SK-N-SH treated with all-trans-retinoic acid at 6 μM for 48 hours (cell line): ENCODE data around the gene GRAMD2A.

Experiments used
- ATAC-seq: fragments of 200-7000 bp; cut with Tn5 transposase; 3 replicates; pipeline ENCODE4 v1.9.1; 2020; ENCODE audit warnings: mild to moderate bottlenecking, moderate library complexity
- ARNTL ChIP-seq: fragments of 450-650 bp; formaldehyde crosslinking; IDR thresholded peaks from 2 replicates; pipeline ENCODE4 v1.5.0; 2020; ENCODE audit warnings: low read depth, mild to moderate bottlenecking, moderate library complexity, borderline replicate concordance
- BACH2 ChIP-seq: fragments of 250-450 bp; sonication (Bioruptor Pico); IDR thresholded peaks from 2 replicates; pipeline ENCODE4 v1.9.0; 2021; ENCODE audit warnings: mild to moderate bottlenecking, borderline replicate concordance
- CREB5 ChIP-seq: fragments of 250-450 bp; sonication (Bioruptor Pico); IDR thresholded peaks from 2 replicates; pipeline ENCODE4 v1.5.1; 2020; ENCODE audit warnings: low read depth, mild to moderate bottlenecking, moderate library complexity
- CSDC2 ChIP-seq: fragments of 250-450 bp; sonication (Bioruptor Pico); IDR thresholded peaks from 2 replicates; pipeline ENCODE4 v1.5.0; 2020; ENCODE audit warnings: mild to moderate bottlenecking, moderate library complexity
- ESRRG ChIP-seq: fragments of 250-450 bp; sonication (Bioruptor Pico); IDR thresholded peaks from 2 replicates; pipeline ENCODE4 v1.6.1; 2021; ENCODE audit warnings: mild to moderate bottlenecking
- GLIS3 ChIP-seq: fragments of 250-450 bp; sonication (Bioruptor Pico); IDR thresholded peaks from 2 replicates; pipeline ENCODE4 v1.5.0; 2020; ENCODE audit warnings: mild to moderate bottlenecking, moderate library complexity
- OSR1 ChIP-seq: fragments of 250-450 bp; sonication (Bioruptor Pico); IDR thresholded peaks from 2 replicates; pipeline ENCODE4 v1.8.0; 2022; ENCODE audit warnings: moderate library complexity, mild to moderate bottlenecking, inconsistent platforms
- PATZ1 ChIP-seq: fragments of 250-450 bp; sonication (Bioruptor Pico); IDR thresholded peaks from 2 replicates; pipeline ENCODE4 v1.8.0; 2020; ENCODE audit warnings: mild to moderate bottlenecking, moderate library complexity, borderline replicate concordance
- POU6F1 ChIP-seq: fragments of 250-450 bp; sonication (Bioruptor Pico); IDR thresholded peaks from 2 replicates; pipeline ENCODE4 v1.8.0; 2021; ENCODE audit warnings: low read depth, mild to moderate bottlenecking, moderate library complexity, borderline replicate concordance
- PPARA ChIP-seq: fragments of 250-450 bp; sonication (Bioruptor Pico); IDR thresholded peaks from 2 replicates; pipeline ENCODE4 v1.5.0; 2020; ENCODE audit warnings: mild to moderate bottlenecking, borderline replicate concordance
- RARB ChIP-seq: fragments of 250-450 bp; sonication (Bioruptor Pico); IDR thresholded peaks from 2 replicates; pipeline ENCODE4 v1.8.0; 2021; ENCODE audit warnings: mild to moderate bottlenecking, moderate library complexity
- TCF4 ChIP-seq: fragments of 250-450 bp; sonication (Bioruptor Pico); IDR thresholded peaks from 2 replicates; pipeline ENCODE4 v1.8.0; 2021; ENCODE audit warnings: mild to moderate bottlenecking, moderate library complexity, borderline replicate concordance
- ZC3H10 ChIP-seq: fragments of 250-450 bp; sonication (Bioruptor Pico); IDR thresholded peaks from 2 replicates; pipeline ENCODE4 v1.5.1; 2021; ENCODE audit warnings: mild to moderate bottlenecking, moderate library complexity
- ZFP3 ChIP-seq: fragments of 250-450 bp; sonication (Bioruptor Pico); IDR thresholded peaks from 2 replicates; pipeline ENCODE4 v1.5.0; 2020; ENCODE audit warnings: mild to moderate bottlenecking, moderate library complexity
- ZFP30 ChIP-seq: fragments of 450-650 bp; formaldehyde crosslinking; IDR thresholded peaks from 2 replicates; pipeline ENCODE4 v1.5.0; 2022; ENCODE audit warnings: mild to moderate bottlenecking, moderate library complexity
- ZNF565 ChIP-seq: fragments of 450-650 bp; formaldehyde crosslinking; conservative IDR thresholded peaks from 2 replicates; pipeline ENCODE4 v1.5.0; 2020; ENCODE audit warnings: low read depth, mild to moderate bottlenecking, moderate library complexity
- ZNF70 ChIP-seq: fragments of 450-650 bp; formaldehyde crosslinking; IDR thresholded peaks from 2 replicates; pipeline ENCODE4 v1.5.0; 2020; ENCODE audit warnings: mild to moderate bottlenecking, moderate library complexity
- ZNF8 ChIP-seq: fragments of 450-650 bp; formaldehyde crosslinking; IDR thresholded peaks from 2 replicates; pipeline ENCODE4 v1.5.0; 2020; ENCODE audit warnings: mild to moderate bottlenecking, moderate library complexity
- TF ChIP-seq, protein P1 (sequence below): fragments of 250-450 bp; sonication (Bioruptor Pico); IDR thresholded peaks from 2 replicates; pipeline ENCODE4 v1.5.1; 2021; ENCODE audit warnings: mild to moderate bottlenecking, moderate library complexity

The GRAMD2A gene

GRCh38 chr15:72229076-72229946 lies 31.7 kb upstream of the GRAMD2A start:
- TF ChIP-seq CREB5 (CRISPR knock-in tag) (no peak), ESRRG (CRISPR knock-in tag) (no peak), BACH2 (CRISPR knock-in tag) (no peak), OSR1 (CRISPR knock-in tag) (no peak), ZNF565 (CRISPR knock-in tag) (no peak), ZC3H10 (CRISPR knock-in tag) (no peak), ZFP30 (CRISPR knock-in tag) (no peak), ZFP3 (no peak), CSDC2 (CRISPR knock-in tag) (no peak), ZNF8 (CRISPR knock-in tag) (no peak), PPARA (CRISPR knock-in tag) (no peak)
- no peak for ATAC-seq

DNA sequence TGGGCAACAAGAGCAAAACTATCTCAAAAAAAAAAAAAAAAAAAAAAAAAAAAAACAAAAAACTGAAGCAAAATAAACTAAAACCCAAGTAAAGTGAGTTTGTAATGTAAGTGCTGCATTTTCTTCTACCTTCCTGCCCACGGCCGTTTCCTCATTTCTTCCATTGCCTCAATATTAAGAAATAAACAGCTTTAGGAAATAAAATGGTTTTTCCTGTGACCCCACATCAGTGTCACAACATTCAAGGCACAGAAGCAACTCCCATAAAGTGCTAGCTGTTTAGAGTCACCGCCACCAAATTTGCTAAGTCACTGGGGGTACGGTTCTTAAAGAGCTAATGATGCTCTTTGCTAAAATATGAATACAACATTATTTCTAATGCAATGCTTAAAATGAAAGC lies 30.1 kb upstream of the GRAMD2A start:
- ATAC-seq: no peak
- no peak for TF ChIP-seq PPARA (CRISPR knock-in tag)
- no peak for TF ChIP-seq ARNTL (CRISPR knock-in tag)

GRCh38 chr15:72227192-72227586 lies 29.6 kb upstream of the GRAMD2A start:
- TF ChIP-seq GLIS3 (no peak), ZFP30 (CRISPR knock-in tag) (no peak)
- TF ChIP-seq, all 23 proteins: peak for 0
- ATAC-seq: no peak

- TF ChIP-seq PATZ1 (CRISPR knock-in tag): no peak
- TF ChIP-seq, protein P1, sequence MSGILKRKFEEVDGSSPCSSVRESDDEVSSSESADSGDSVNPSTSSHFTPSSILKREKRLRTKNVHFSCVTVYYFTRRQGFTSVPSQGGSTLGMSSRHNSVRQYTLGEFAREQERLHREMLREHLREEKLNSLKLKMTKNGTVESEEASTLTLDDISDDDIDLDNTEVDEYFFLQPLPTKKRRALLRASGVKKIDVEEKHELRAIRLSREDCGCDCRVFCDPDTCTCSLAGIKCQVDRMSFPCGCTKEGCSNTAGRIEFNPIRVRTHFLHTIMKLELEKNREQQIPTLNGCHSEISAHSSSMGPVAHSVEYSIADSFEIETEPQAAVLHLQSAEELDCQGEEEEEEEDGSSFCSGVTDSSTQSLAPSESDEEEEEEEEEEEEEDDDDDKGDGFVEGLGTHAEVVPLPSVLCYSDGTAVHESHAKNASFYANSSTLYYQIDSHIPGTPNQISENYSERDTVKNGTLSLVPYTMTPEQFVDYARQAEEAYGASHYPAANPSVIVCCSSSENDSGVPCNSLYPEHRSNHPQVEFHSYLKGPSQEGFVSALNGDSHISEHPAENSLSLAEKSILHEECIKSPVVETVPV (CRISPR knock-in tag): no peak
- TF ChIP-seq GLIS3: no peak
- no peak for TF ChIP-seq TCF4 (CRISPR knock-in tag)
- no peak for TF ChIP-seq ZFP3
- no peak for TF ChIP-seq CREB5 (CRISPR knock-in tag)
- no peak for TF ChIP-seq PPARA (CRISPR knock-in tag)
- TF ChIP-seq RARB: no peak
- TF ChIP-seq BACH2 (CRISPR knock-in tag): no peak
- no peak for TF ChIP-seq ZNF8 (CRISPR knock-in tag)
- TF ChIP-seq ZC3H10 (CRISPR knock-in tag): no peak
- no peak for TF ChIP-seq ARNTL (CRISPR knock-in tag)
- no peak for TF ChIP-seq ZNF565 (CRISPR knock-in tag)
- no peak for TF ChIP-seq OSR1 (CRISPR knock-in tag)
- no peak for TF ChIP-seq CSDC2 (CRISPR knock-in tag)
- no peak for TF ChIP-seq POU6F1
- TF ChIP-seq ZNF70 (CRISPR knock-in tag): no peak
- no peak for ATAC-seq
Observed at GRCh38 chr15:72223278-72223677, 25.7 kb upstream of the GRAMD2A start.
